Smooth muscle cell (in vitro differentiated cells): ENCODE results near the gene TMEM51. TPM values are rescaled to one million over a fixed set of nuclear protein-coding genes. Genes with fewer than 3 reads are reported as not detected.

Experiments
- DNase-seq: peaks from one replicate; lab custom pipeline; 2025; ENCODE audit not compliant: unreplicated experiment; lab: John Stamatoyannopoulos, UW
- H2AFZ ChIP-seq: fragments of 200-600 bp; sonication (generic); 2 replicates; pipeline ENCODE4 v1.6.0; 2016; ENCODE audit warnings: antibody characterized with exemption, low read depth, mild to moderate bottlenecking
- H3F3A ChIP-seq: fragments of 200-600 bp; sonication (generic); 2 replicates; pipeline ENCODE4 v1.6.0; 2017; ENCODE audit warnings: antibody characterized with exemption, low read depth
- H3K27ac ChIP-seq: fragments of 200-600 bp; sonication (generic); 2 replicates; pipeline ENCODE4 v1.5.1; 2016; ENCODE audit warnings: low read depth, mild to moderate bottlenecking
- H3K27me3 ChIP-seq: fragments of 200-600 bp; sonication (generic); 2 replicates; pipeline ENCODE4 v1.6.1; 2016; ENCODE audit warnings: low read depth, mild to moderate bottlenecking
- H3K36me3 ChIP-seq: fragments of 200-600 bp; sonication (generic); 2 replicates; pipeline ENCODE4 v1.5.1; 2016; ENCODE audit warnings: low read depth
- H3K4me1 ChIP-seq: fragments of 200-600 bp; sonication (generic); 2 replicates; pipeline ENCODE4 v1.5.1; 2016; ENCODE audit warnings: low read depth
- H3K4me2 ChIP-seq: fragments of 200-600 bp; sonication (generic); 2 replicates; pipeline ENCODE4 v1.6.0; 2016; ENCODE audit warnings: mild to moderate bottlenecking
- H3K4me3 ChIP-seq: fragments of 200-600 bp; sonication (generic); 2 replicates; pipeline ENCODE4 v1.5.1; 2016; ENCODE audit warnings: mild to moderate bottlenecking
- H3K79me2 ChIP-seq: fragments of 200-600 bp; sonication (generic); 2 replicates; pipeline ENCODE4 v1.6.0; 2016; ENCODE audit warnings: low read depth, mild to moderate bottlenecking
- H3K9ac ChIP-seq: fragments of 200-600 bp; sonication (generic); 2 replicates; pipeline ENCODE4 v1.6.0; 2016; ENCODE audit warnings: low read depth
- H3K9me3 ChIP-seq: fragments of 200-600 bp; sonication (generic); replicated peaks from 2 replicates; pipeline ENCODE4 v1.5.1; 2016; ENCODE audit warnings: low read depth
- H4K20me1 ChIP-seq: fragments of 200-600 bp; sonication (generic); 2 replicates; pipeline ENCODE4 v1.6.0; 2016; ENCODE audit warnings: low read depth
- CTCF ChIP-seq: fragments of 200-600 bp; sonication (generic); IDR thresholded peaks from 2 replicates; pipeline ENCODE4 v1.5.1; 2017; ENCODE audit warnings: borderline replicate concordance, mild to moderate bottlenecking, antibody characterized with exemption; ENCODE audit not compliant: insufficient read depth, poor library complexity, severe bottlenecking
- WGBS: methylation state at CpG from one replicate; pipeline ENCODE4 v1.1.7; 2016; ENCODE audit warnings: low lambda C conversion rate; 5-methylcytosine and 5-hydroxymethylcytosine counted together
- polyA plus RNA-seq: library from polyadenylated mRNA; unstranded; fragments of >200 nt; fragmentation: Nextera tagmentation; extraction: Ambion mirVana; gene quantifications from 2 replicates; pipeline ENCODE4 v1.2.1, GENCODE V29; 2016
- total RNA-seq: library from RNA; depleted of rRNA; stranded (reverse); fragments of >200 nt; gene quantifications from 2 replicates; pipeline ENCODE4 v1.2.3, GENCODE V29; 2014

Gene TMEM51
- total and polyA plus RNA-seq, 2 experiments from 2014 or later = 9.8 to 10.4 TPM

- 79% methylated on average over 4 of the region's 4 CpGs for WGBS
- no peaks in the 10 kb centered on the region for H3K27me3 ChIP-seq
- no peaks in the 10 kb centered on the region for H3K9me3 ChIP-seq
- H4K20me1 ChIP-seq = no peaks in the 10 kb centered on the region
- no peaks in the 10 kb centered on the region for H3K79me2 ChIP-seq
- no peak overlapping the region for H3K9ac ChIP-seq
- H3K4me2 ChIP-seq = no peak overlapping the region
- no peaks in the 10 kb centered on the region for H3K36me3 ChIP-seq
- TF ChIP-seq CTCF = no peak
- H3F3A ChIP-seq = peaks cover under 1% of the 10 kb centered on the region
- no peak overlapping the region for H2AFZ ChIP-seq
- DNase-seq = no peak
- no peak overlapping the region for H3K4me3 ChIP-seq
- H3K4me1 ChIP-seq = no peaks in the 10 kb centered on the region
- H3K27ac ChIP-seq = no peak overlapping the region
These were observed 7.3 kb upstream of the TMEM51 start for GRCh38 chr1:15146142-15146680.

GRCh38 chr1:15146971-15147376 is 6.6 kb upstream of the TMEM51 start:
- Histone ChIP-seq H3K36me3 (no peaks in the 10 kb centered on the region), H3K4me1 (no peaks in the 10 kb centered on the region), H3K9ac (no peak overlapping the region), H3K9me3 (no peaks in the 10 kb centered on the region), H3K4me2 (no peak overlapping the region), H4K20me1 (no peaks in the 10 kb centered on the region), H3F3A (peaks cover 8% of the 10 kb centered on the region), H2AFZ (no peak overlapping the region), H3K27ac (no peak overlapping the region), H3K27me3 (no peaks in the 10 kb centered on the region), H3K4me3 (no peak overlapping the region), H3K79me2 (no peaks in the 10 kb centered on the region)
- no peak for TF ChIP-seq CTCF
- no peak for DNase-seq
- WGBS = 59% methylated on average over 4 of the region's 4 CpGs

DNA sequence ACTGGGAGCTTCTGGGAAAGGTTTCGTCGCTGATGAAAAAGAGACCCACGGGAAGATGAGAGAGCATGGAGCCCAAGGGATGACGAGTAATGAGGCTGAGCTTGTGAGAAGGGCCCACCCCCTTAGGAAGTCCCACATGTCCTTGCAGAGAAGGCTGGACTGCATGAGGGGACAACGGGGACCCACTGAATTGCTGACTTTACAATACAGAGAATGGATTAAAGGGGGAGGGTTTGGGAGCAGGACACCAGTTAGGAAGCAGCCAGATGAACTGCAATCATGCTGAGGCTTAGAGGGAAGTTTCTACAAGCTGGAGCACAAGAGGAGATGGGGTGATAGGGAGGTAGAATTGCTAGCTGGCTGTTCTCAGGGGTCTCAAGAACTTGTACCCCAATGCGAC is 5.5 kb upstream of the TMEM51 start:
- Histone ChIP-seq H3F3A (peaks cover 15% of the 10 kb centered on the region), H3K36me3 (no peaks in the 10 kb centered on the region), H3K4me1 (no peaks in the 10 kb centered on the region), H2AFZ (no peak overlapping the region), H3K4me3 (no peak overlapping the region), H3K79me2 (no peaks in the 10 kb centered on the region), H3K9ac (no peak overlapping the region), H3K9me3 (no peaks in the 10 kb centered on the region), H3K27ac (no peak overlapping the region), H3K4me2 (no peak overlapping the region), H4K20me1 (no peaks in the 10 kb centered on the region), H3K27me3 (no peaks in the 10 kb centered on the region)
- no peak for DNase-seq
- WGBS = 82% methylated on average over 6 of the region's 6 CpGs
- TF ChIP-seq CTCF = no peak

- no peak overlapping the region for H2AFZ ChIP-seq
- no peak for TF ChIP-seq CTCF
- no peaks in the 10 kb centered on the region for H3K4me1 ChIP-seq
- no peak overlapping the region for H3K27ac ChIP-seq
- no peaks in the 10 kb centered on the region for H3K36me3 ChIP-seq
- H3K27me3 ChIP-seq = no peaks in the 10 kb centered on the region
- H3K4me3 ChIP-seq = no peak overlapping the region
- H3K4me2 ChIP-seq = no peak overlapping the region
- DNase-seq = no peak
- no peaks in the 10 kb centered on the region for H3K79me2 ChIP-seq
- H3K9me3 ChIP-seq = no peaks in the 10 kb centered on the region
- peaks cover 16% of the 10 kb centered on the region for H3F3A ChIP-seq
- H3K9ac ChIP-seq = no peak overlapping the region
- 81% methylated on average over 9 of the region's 9 CpGs for WGBS
- no peaks in the 10 kb centered on the region for H4K20me1 ChIP-seq
These were observed 5.1 kb upstream of the TMEM51 start for GRCh38 chr1:15148475-15148874.
